GM19328 (cell line): ENCODE measurements around the gene CAPN1.

Experiments used
- ATAC-seq: cut with Tn5 transposase; IDR thresholded peaks from one replicate; pipeline ENCODE4 v1.9.1; 2021; ENCODE audit warnings: mild to moderate bottlenecking, moderate library complexity; ENCODE audit not compliant: unreplicated experiment

CAPN1 gene

DNA sequence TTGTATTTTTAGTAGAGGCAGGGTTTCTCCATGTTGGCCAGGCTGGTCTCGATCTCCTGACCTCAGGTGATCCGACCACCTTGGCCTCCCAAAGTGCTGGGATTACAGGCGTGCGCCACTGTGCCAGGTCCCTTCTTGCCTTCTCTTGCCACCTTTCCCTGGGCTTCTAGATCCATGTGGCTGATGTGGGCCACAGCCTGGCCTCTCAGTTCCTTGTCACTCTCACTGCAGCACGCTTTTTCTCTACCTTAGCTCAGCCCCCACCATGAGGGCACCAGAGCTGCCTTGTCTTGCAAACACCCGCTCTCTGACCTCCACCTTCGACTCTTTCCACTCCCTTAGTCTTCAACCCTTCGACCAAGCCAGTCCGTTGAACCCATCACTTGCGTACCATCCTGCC, 7.5 kb downstream of the CAPN1 start:
- no peak for ATAC-seq

DNA sequence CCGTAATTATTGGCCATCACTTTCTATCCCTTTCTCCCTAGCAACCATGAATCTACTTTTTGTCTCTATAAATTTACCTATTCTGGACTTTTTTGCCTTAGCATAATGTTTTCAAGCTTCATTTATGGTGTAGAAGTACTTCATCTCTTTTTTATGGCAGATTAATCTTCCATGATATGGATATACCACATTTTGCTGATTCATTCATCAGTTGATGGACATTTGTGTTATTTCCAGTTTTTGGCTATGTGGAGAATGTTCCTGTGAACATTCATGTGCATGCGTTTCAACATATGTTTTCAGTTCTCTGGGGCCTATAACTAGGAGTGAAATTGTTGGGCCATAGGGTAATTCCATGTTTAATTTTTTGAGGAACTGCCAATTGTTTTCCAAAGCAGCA, 12.8 kb downstream of the CAPN1 start:
- no peak for ATAC-seq

DNA sequence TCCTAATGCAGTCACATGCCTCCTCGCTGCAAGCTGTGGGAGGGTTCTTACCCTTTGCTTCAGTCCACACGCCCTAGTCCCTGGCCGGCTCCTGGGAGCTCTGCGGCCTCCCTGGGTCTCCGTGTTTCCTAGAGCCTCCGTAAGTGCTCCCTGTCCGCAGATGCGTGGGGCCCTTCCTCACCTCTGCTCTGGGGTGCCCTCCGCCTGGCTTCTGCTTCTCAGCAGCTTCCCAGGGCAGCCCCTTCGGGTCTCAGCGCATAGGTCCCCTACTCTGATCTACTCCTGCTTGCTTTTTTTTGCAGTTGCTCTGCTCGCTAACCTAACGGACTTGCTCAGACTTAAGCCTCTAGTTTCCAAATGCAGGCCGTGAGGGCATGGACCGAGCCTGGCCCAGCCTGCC, 22.4 kb downstream of the CAPN1 start:
- no peak for ATAC-seq

DNA sequence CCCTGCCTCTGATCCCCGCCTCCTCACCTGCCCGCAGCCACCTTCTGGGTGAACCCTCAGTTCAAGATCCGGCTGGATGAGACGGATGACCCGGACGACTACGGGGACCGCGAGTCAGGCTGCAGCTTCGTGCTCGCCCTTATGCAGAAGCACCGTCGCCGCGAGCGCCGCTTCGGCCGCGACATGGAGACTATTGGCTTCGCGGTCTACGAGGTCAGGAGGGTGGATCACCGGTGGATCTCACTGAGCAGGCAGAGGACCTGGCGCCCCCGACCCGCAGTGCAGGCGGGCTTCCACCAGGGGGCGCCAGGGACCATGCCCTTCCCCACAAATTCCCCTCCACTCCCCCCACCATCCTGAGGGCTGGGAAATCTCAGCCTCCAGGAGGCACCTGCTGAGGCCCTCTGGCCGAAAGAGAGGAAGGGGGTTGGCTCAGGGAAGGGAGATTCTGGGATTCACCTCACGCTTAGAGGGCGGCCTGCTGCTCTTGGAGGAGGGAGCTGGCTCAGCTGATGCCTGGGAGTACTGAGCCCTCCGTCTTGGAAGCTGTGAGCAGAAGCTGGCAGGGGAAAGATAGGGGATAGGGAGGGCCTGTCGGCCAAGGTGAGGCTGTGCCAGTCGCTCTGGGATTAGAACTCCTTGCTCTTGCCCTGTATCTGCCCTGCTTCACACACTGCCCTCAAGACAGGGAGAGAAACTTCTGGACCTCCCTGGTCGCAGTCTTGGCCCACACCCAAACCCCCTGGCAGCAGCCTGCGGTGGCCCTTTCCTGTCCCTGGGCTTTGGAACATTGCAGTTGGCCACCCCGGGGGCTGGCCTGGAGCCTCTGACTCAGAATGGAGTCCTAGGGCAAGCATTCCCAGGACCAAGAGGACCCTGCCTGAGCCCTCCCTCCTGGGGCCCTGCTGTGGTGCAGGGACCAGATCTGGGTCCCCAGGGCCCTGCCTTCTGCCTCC, 23.2 kb downstream of the CAPN1 start:
- no peak for ATAC-seq

DNA sequence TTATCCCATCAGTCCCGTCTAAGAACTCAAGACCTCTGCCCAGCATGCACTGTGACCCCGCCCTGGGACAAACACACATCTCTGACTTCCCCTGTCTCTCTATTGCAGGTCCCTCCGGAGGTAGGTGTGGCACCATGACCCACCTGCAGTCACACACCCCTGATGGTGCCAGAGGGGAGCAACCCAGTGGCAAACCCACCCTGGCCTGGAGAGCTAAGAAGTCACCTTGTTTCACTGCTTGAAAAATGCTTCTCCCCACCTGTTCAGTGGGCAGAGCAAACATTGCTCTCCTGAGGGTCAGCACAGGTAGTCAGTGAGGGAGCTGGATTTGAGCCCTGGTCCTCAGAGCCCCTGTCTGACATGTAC, 23.9 kb downstream of the CAPN1 start:
- ATAC-seq: no peak

DNA sequence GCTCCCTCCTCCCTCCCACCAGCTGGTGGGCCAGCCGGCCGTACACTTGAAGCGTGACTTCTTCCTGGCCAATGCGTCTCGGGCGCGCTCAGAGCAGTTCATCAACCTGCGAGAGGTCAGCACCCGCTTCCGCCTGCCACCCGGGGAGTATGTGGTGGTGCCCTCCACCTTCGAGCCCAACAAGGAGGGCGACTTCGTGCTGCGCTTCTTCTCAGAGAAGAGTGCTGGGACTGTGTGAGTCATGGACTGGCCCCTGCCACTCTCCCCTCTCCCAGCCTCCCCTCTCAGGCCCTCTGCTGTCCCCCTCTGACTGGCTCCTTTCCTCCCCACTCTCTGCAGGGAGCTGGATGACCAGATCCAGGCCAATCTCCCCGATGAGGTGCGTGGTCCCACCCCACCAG, 24.7 kb downstream of the CAPN1 start:
- no peak for ATAC-seq

DNA sequence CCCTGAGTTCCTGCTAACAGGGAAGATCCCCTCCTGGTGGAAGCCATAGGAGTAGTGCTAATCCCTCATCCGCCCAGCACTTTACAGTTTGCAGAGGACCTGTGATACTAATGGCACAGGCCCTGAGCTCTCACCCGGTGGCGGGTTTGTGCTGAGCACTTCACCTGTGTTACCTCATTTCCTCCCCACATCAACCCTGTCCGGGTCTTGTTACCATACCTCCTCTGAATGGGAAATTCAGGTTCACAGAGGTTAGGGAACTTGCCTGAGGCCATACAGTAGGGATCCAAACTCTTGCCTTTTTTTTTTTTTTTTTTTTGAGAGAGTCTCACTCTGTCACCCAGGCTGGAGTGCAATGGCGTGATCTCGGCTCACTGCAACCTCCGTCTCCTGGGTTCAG, 25.2 kb downstream of the CAPN1 start:
- ATAC-seq: no peak

DNA sequence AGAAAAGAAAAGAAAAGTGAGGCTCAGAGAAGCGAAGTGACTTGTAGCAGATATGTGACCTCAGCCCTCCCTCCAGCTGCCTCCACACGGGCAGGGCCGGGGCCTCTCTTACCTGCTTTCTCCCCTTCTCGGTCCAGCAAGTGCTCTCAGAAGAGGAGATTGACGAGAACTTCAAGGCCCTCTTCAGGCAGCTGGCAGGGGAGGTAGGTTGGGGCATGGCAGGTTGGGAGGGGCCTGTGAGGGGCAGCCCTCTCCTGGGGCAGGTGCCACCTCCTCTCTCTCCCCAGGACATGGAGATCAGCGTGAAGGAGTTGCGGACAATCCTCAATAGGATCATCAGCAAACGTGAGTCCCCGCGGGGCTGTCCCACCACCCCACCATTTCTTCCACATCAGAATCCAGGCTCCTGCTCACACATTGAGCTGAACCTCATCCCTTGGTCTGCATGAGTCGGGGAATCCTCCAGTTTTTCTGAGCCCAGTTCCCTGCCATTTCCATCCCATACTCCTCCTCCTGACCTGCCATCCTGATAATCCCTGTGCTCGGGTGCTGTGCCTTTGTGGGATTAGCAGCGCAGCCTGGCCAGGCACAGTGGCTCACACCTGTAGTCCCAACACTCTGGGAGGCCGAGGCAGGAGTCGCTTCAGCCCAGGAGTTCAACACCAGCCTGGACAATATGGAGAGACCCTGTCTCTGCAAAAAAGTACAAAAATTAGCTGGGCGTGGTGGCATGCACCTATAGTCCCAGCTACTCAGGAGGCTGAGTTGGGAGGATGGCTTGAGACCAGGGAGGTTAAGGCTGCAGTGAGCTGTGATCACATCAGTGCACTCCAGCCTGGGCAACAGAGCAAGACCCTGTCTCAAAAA, 26.4 kb downstream of the CAPN1 start:
- ATAC-seq: no peak

DNA sequence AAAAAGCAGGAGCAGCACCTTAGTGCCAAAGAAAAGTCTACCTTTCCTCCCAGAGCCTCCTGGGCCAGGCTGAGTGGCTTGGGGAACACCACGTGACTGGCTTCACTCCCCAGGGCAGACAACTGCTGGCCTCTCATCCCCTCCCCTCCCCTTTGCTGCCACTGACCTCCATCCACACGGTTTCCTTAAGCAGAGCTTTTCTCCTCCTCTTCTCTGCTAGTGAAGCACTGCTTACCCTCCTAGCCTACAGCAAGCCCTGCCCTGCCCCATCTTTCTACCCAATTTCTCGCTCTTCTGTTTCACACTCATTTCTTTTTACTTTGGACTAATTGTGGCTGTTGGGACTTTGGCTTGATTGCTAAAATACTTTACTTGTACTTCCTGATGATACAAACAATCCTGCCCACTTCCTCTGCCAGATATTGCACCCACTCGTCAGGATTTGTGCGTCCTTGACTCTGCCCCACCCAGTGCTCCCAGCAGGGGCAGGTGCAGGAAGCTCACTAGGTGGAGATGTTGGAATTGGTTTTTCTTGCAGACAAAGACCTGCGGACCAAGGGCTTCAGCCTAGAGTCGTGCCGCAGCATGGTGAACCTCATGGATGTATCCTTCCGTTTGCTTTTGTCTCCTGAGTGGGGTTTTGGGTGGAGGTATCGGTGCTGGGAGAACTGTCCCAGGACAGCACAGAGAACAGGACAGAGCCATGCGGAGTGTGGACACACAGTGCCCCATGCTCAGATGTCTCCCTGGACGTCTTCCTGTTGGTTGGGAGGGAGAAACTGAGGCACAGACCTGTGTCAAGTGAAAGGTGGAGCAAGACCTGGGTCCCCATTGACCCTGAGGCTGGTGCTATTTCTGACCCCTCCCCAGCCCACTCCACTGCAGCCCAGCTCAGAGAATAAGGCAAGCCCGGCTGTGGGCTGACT, 27.3 kb downstream of the CAPN1 start:
- no peak for ATAC-seq

DNA sequence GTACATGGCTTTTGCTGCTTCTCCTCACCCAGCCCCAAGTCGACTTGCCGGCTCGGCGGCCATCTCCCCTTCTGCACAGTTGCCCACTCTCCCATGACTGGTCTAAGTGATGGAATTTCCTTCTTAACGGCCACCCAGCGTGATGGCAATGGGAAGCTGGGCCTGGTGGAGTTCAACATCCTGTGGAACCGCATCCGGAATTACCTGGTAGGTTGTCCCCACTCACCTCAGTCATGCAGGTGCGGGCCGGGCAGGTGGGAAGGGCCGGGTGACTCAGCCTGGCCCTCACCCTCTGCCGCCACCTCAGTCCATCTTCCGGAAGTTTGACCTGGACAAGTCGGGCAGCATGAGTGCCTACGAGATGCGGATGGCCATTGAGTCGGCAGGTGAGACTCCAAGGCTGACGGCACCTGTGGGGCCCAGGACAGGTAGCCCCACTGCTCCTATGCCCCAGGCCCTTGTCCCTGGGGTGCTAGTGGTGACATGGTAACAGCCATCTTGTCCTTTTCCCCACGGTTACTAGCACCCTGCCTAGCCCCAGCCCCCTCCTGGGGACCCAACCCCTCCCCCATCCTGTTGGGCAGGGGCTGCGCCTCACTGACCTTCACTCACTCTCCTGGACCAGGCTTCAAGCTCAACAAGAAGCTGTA, 28.1 kb downstream of the CAPN1 start:
- no peak for ATAC-seq

DNA sequence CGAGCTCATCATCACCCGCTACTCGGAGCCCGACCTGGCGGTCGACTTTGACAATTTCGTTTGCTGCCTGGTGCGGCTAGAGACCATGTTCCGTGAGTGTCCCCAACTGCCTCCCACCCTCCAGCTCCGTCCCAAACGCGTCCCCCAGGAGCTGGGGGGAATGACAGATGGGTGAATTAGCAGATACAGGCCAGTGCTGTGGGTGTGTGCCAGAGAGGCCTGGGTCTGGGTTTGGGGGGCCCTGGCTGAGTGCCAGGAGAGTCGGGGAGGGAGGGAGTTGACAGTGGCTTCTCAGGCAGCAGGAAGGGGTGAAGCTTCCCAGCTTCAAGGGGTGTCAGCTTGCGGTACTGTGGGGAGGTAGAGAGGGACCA, 28.6 kb downstream of the CAPN1 start:
- no peak for ATAC-seq

DNA sequence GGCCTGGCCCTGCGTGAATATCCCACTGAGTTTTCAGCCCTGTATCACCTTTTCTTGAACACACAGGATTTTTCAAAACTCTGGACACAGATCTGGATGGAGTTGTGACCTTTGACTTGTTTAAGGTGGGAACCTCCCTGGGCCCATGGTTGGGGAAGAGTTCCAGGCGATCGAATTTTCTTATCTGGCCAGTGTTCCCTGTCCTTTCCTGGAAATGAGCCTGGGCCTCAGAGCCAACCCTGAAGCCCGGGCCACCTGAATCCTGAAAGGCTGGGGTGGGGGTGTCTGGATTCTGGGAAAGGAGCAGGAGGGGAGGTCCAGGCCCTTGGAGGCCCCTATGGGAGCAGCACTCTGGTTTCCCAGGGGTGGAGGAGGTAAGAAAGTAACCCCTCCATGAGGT, 29.0 kb downstream of the CAPN1 start:
- no peak for ATAC-seq

DNA sequence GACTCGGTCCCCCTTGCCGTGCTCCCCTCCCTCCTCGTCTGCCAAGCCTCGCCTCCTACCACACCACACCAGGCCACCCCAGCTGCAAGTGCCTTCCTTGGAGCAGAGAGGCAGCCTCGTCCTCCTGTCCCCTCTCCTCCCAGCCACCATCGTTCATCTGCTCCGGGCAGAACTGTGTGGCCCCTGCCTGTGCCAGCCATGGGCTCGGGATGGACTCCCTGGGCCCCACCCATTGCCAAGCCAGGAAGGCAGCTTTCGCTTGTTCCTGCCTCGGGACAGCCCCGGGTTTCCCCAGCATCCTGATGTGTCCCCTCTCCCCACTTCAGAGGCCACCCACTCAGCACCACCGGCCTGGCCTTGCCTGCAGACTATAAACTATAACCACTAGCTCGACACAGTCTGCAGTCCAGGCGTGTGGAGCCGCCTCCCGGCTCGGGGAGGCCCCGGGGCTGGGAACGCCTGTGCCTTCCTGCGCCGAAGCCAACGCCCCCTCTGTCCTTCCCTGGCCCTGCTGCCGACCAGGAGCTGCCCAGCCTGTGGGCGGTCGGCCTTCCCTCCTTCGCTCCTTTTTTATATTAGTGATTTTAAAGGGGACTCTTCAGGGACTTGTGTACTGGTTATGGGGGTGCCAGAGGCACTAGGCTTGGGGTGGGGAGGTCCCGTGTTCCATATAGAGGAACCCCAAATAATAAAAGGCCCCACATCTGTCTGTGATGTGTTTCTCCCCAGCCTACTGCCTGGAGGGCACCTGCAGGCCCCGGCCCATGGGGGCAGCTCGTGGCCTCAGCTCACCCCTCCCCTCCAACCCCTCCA, 29.8 kb downstream of the CAPN1 start:
- ATAC-seq: no peak

DNA sequence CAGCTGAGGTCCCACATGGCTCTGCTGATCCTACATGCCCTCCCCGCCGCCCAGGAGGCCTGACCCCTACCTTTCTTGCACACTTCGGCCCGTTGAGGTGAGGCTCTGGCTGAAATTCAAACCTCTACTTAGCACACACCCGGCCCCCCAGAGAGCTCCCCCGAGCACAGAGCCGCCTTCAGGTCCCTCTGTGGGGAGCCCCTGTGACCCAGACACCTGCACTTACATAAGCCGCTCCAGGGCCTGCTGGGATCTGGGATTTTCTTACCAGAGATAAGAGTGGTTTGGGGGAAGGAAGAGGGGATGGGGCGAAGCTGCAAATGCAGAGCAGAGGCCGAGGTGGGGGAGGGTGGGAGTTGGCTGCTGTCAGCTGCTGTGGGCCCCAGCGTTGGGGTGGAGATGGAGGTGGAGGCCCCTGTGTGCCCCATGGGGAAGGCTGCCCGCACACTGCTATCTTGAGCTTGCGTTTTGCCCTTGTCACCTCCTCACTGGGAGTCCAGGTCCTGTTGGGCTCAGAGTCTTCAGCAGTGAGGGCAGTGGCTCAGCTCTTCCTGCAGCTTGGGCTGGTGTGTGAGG, 30.6 kb downstream of the CAPN1 start:
- ATAC-seq: no peak

DNA sequence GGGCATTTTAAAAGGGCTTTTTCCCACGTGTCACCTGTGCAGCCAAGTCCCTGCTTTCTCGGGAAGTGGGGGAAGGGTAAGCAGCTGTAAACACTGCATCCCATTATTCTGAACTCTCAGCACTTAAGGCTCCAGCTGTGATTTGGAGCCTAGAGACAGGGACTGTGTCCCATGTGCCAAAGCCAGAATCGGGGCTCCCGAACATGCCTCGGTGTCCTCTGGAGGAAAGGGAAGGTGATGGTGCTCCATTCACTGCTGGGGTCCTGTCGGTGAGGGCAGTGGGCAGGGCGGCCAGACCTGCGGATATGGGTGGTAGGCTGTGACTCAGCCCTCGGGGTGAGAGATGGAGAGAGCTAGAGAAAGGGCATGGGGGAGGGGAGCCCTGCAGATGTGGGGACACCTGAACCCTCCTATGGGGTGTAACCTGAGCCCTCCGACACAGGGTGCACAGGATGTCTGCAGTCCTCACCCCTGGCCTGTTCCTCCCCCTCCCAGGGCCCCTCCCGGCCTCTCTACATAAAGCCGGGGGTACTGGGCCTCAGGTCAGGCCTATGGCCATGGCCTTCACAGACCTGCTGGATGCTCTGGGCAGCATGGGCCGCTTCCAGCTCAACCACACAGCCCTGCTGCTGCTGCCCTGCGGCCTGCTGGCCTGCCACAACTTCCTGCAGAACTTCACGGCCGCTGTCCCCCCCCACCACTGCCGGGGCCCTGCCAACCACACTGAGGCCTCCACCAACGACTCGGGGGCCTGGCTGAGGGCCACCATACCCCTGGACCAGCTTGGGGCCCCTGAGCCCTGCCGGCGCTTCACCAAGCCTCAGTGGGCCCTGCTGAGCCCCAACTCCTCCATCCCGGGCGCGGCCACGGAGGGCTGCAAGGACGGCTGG, 31.8 kb downstream of the CAPN1 start:
- no peak for ATAC-seq

DNA sequence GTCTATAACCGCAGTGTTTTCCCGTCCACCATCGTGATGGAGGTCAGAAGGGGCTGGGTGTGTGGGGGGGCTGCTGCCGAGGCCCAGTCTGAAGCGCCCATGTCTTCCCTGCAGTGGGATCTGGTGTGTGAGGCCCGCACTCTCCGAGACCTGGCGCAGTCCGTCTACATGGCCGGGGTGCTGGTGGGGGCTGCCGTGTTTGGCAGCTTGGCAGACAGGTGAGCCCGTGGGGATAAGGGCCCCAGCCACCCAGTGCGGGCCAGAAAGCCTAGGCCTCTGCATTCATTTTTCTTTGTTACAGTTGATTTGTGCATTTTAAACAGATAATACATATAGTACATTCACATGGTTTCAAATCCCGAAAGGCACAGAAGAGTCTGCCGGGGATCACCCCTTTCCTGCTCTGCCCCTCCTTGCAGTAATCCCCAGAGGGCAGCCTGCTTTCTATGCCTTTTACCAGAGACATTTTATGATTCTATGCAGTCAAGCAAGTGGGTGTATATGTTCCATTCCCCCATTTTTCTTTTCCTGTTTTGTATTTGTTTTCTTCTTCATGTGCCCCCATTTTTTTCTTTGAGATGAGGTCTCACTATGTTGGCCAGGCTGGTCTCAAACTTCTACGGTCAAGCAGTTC, 32.6 kb downstream of the CAPN1 start:
- ATAC-seq: no peak

DNA sequence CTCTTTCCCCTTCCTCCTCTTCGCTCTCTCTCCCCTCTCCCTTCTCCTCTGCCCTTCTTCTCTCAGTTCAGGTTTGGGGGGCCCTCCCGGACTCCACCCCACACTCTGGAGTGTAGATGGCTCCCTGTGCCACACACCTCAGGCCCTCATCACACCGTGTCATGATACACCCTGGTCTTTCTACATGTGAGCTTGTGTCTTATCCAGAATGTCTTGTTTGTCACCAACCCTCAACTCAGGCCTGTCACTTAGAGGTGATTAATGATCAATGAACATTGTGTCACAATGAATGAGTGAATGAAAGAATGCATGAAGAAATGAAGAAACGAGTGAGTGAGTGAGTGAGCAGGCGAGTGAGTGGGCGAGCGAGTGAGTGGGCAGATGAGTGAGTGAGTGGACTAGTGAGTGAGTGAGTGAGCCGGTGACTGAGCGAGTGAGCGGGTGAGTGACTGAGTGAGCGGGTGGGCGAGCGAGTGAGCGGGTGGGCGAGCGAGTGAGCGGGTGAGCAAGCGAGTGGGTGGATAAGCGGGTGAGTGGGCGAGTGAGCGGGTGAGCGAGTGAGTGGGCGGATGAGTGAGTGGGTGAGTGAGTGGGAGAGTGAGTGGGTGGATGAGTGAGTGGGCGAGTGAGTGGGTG, 33.8 kb downstream of the CAPN1 start:
- no peak for ATAC-seq
